Keratinocyte (primary cell): ENCODE results near the gene CEBPZ.

Source experiments
- EZH2 ChIP-seq: IDR thresholded peaks from one replicate; pipeline ENCODE4 v1.6.1; 2012; ENCODE audit warnings: inconsistent platforms, mild to moderate bottlenecking, low read length, moderate library complexity
- TF ChIP-seq, protein P1 (sequence below), 3 experiments: IDR thresholded peaks in 1 of 3; conservative IDR thresholded peaks in 1 of 3; optimal IDR thresholded peaks in 1 of 3; 2 replicates in 2 of 3; 3 replicates in 1 of 3; pipeline versions ENCODE3 to v1.5.1; 2011; ENCODE audit warnings: low read length in 3 of 3, mild to moderate bottlenecking in 3 of 3, moderate library complexity in 2 of 3, control low read depth in 1 of 3, inconsistent platforms in 1 of 3; ENCODE audit not compliant: insufficient read depth in 2 of 3; ENCODE audit errors: extremely low read depth in 1 of 3

GRCh38 chr2:37250869-37251740, 19.7 kb upstream of the CEBPZ start:
- TF ChIP-seq, protein P1, sequence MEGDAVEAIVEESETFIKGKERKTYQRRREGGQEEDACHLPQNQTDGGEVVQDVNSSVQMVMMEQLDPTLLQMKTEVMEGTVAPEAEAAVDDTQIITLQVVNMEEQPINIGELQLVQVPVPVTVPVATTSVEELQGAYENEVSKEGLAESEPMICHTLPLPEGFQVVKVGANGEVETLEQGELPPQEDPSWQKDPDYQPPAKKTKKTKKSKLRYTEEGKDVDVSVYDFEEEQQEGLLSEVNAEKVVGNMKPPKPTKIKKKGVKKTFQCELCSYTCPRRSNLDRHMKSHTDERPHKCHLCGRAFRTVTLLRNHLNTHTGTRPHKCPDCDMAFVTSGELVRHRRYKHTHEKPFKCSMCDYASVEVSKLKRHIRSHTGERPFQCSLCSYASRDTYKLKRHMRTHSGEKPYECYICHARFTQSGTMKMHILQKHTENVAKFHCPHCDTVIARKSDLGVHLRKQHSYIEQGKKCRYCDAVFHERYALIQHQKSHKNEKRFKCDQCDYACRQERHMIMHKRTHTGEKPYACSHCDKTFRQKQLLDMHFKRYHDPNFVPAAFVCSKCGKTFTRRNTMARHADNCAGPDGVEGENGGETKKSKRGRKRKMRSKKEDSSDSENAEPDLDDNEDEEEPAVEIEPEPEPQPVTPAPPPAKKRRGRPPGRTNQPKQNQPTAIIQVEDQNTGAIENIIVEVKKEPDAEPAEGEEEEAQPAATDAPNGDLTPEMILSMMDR (optimal IDR thresholded peaks at IDR 0.05 in 1 of 3, IDR thresholded peaks at IDR 0.05 in 1 of 3, conservative IDR thresholded peaks at IDR 0.05 in 1 of 3; ENCODE audit: extremely low read depth in 1 of 3, insufficient read depth in 2 of 3, low read length in 3 of 3): no peak
- no peak for TF ChIP-seq EZH2
